ENCODE measurements around the gene CFAP92.
A peak's percentile ranks its signal among the peaks of the same experiment; 100 is the strongest.

Gene CFAP92

GRCh38 chr3:128983293-128984069 is 10.4 kb downstream of the CFAP92 start:
- H3K4me3 ChIP-seq (ENCODE audit: low read depth, low read length) = no peak overlapping the region
- in situ Hi-C loops (cut with HindIII; ENCODE audit: low sequenced_read_pairs) = no loop called here
- TF ChIP-seq CTCF (IDR thresholded peaks at IDR 0.05; ENCODE audit: low read depth, low read length, missing control alignments) = no peak
- no peak for DNase-seq (ENCODE audit: low read depth)

- no peak overlapping the region for H3K4me3 ChIP-seq (ENCODE audit: low read depth, low read length)
- TF ChIP-seq CTCF (IDR thresholded peaks at IDR 0.05; ENCODE audit: low read depth, low read length, missing control alignments) = no peak
- in situ Hi-C loops (cut with HindIII; ENCODE audit: low sequenced_read_pairs) = no loop called here
- no peak for DNase-seq (ENCODE audit: low read depth)
These were observed 18.6 kb downstream of the CFAP92 start for GRCh38 chr3:128975276-128975675.

GRCh38 chr3:128973988-128974564 is 19.8 kb downstream of the CFAP92 start:
- DNase-seq (ENCODE audit: low read depth) = no peak
- TF ChIP-seq CTCF (IDR thresholded peaks at IDR 0.05; ENCODE audit: low read depth, low read length, missing control alignments) = no peak
- in situ Hi-C loops (cut with HindIII; ENCODE audit: low sequenced_read_pairs) = no loop called here
- H3K4me3 ChIP-seq (ENCODE audit: low read depth, low read length) = no peak overlapping the region

- no peak for TF ChIP-seq CTCF (IDR thresholded peaks at IDR 0.05; ENCODE audit: low read depth, low read length, missing control alignments)
- in situ Hi-C loops (cut with HindIII; ENCODE audit: low sequenced_read_pairs) = no loop called here
- H3K4me3 ChIP-seq (ENCODE audit: low read depth, low read length) = no peak overlapping the region
- no peak for DNase-seq (ENCODE audit: low read depth)
These were observed 22.3 kb downstream of the CFAP92 start for GRCh38 chr3:128971421-128972100.

GRCh38 chr3:128970740-128971047 is 23.2 kb downstream of the CFAP92 start:
- no peak for DNase-seq (ENCODE audit: low read depth)
- no peak overlapping the region for H3K4me3 ChIP-seq (ENCODE audit: low read depth, low read length)
- no peak for TF ChIP-seq CTCF (IDR thresholded peaks at IDR 0.05; ENCODE audit: low read depth, low read length, missing control alignments)
- in situ Hi-C loops (cut with HindIII; ENCODE audit: low sequenced_read_pairs) = no loop called here

GRCh38 chr3:128969993-128970739 is 23.7 kb downstream of the CFAP92 start:
- peak; percentile 96 for TF ChIP-seq CTCF (IDR thresholded peaks at IDR 0.05; ENCODE audit: low read depth, low read length, missing control alignments)
- peak; percentile 15 for DNase-seq (ENCODE audit: low read depth)
- H3K4me3 ChIP-seq (ENCODE audit: low read depth, low read length) = no peak overlapping the region
- in situ Hi-C loops (cut with HindIII; ENCODE audit: low sequenced_read_pairs) = no loop called here
